Measurements from ENCODE around the gene ENTPD1.

- no peak for TF ChIP-seq EZH2 (IDR thresholded peaks at IDR 0.05; ENCODE audit: insufficient read depth, poor library complexity, severe bottlenecking)
- no peak for TF ChIP-seq EZH2phosphoT487 (IDR thresholded peaks at IDR 0.05; ENCODE audit: insufficient read depth, low read depth)
Observed at GRCh38 chr10:95742485-95742884, 13.5 kb upstream of the ENTPD1 start.
